Motor neuron (in vitro differentiated cells): ENCODE results near the gene HDAC10. TPM values are rescaled to one million over a fixed set of nuclear protein-coding genes. Genes with fewer than 3 reads are reported as not detected.

Experiments used
- ATAC-seq, 8 experiments: fragments of 200-7000 bp; cut with Tn5 transposase; replicated peaks in 6 of 8; 2 replicates each; pipeline ENCODE4 v1.8.0; 2021; ENCODE audit warnings: mild to moderate bottlenecking in 8 of 8, moderate library complexity in 8 of 8
- H3K27ac ChIP-seq, 2 donors: fragments of 250-450 bp; sonication (Bioruptor Pico); 2 replicates each; pipeline ENCODE4 v1.9.0; 2021; ENCODE audit warnings: antibody characterized with exemption in 2 of 2, mild to moderate bottlenecking in 2 of 2, moderate library complexity in 1 of 2
- H3K4me1 ChIP-seq, 2 donors: fragments of 250-450 bp; sonication (Bioruptor Pico); replicated peaks in 1 of 2; 2 replicates each; pipeline ENCODE4 v1.6.1; 2021; ENCODE audit warnings: antibody characterized with exemption in 2 of 2, mild to moderate bottlenecking in 2 of 2, moderate library complexity in 1 of 2
- H3K4me3 ChIP-seq, 5 donors: fragments of 250-450 bp; sonication (Bioruptor Pico); 2 replicates each; pipeline ENCODE4 v1.9.0; 2021; ENCODE audit warnings: antibody characterized with exemption in 5 of 5, mild to moderate bottlenecking in 5 of 5, moderate library complexity in 4 of 5
- WGBS, 10 experiments: fragments of 450-650 bp; shearing (Covaris generic); methylation state at CpG; one replicate each; pipeline ENCODE4 v1.0.0; 2022; 5-methylcytosine and 5-hydroxymethylcytosine counted together
- in situ Hi-C, 9 experiments: fragments of 400-800 bp; cut with MboI; loops; one replicate each; pipeline ENCODE4 v1.15.0; 2021; ENCODE audit warnings: low sequenced_read_pairs in 9 of 9, low pct_unique_long_range_greater_than_20kb in 2 of 9; ENCODE audit not compliant: unreplicated experiment in 9 of 9
- total RNA-seq, 8 experiments: library from RNA; unstranded; fragments of 300-600 nt; gene quantifications; 2 replicates each; pipeline versions ENCODE4 v1.2.3 to v1.2.4, GENCODE V29; 2022

Gene HDAC10
- total RNA-seq, 8 experiments from 2014 or later, result 9.0 to 46.4 (median 16.2) TPM

DNA sequence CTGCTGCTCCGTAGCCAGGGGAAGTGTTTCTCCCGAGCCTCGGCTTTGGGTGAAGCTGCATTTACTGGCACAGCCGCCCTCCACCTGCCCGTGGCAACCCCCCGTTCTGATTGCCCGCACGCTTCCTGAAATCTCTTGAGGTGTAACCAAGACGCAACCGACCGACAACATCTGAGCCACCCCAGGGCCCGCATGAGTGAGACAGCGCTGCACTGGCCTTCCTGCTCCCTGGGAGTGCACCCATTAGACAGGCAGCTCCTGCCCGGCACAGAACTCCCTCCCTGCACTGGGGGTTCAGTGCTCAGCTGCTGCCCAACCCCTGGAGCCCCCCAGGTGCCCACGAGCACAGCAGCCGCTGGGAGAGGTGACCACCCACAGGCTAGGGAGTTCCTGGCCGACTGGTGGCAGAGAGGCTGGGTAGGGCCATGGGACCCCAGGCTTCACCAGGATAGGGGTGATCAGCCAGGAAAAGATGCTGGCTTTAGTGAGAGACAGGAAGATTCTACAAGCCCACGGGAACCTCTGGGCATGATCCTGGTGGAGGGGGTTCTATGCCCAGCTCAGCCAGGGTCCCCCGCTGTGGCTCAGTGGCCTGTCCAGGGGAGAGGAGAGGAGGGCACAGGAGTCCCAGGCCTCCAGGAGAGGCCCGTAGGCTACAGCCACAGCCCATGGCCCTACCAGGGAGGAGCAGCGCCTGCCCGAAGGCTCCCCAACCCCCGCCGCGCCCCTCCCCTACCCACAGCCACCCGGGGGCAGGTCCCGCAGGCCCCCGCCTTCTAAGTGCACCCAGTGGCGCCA is 41.8 kb upstream of the HDAC10 start:
- in situ Hi-C loops, result no loop called here
- H3K4me3 ChIP-seq, result no peak overlapping the region
- 0 to 100% (median 97%) methylated on average over 1 to 12 of the region's 29 CpGs; no CpG with 5 or more reads in 3 of the 10 experiments for WGBS, 10 experiments
- peak in 3 of 8 experiments; percentile 27 to 42 (median 30) for ATAC-seq
- H3K27ac ChIP-seq, result no peak overlapping the region
- peaks cover 0 to 8% of the 10 kb centered on the region in 2 donors for H3K4me1 ChIP-seq

DNA sequence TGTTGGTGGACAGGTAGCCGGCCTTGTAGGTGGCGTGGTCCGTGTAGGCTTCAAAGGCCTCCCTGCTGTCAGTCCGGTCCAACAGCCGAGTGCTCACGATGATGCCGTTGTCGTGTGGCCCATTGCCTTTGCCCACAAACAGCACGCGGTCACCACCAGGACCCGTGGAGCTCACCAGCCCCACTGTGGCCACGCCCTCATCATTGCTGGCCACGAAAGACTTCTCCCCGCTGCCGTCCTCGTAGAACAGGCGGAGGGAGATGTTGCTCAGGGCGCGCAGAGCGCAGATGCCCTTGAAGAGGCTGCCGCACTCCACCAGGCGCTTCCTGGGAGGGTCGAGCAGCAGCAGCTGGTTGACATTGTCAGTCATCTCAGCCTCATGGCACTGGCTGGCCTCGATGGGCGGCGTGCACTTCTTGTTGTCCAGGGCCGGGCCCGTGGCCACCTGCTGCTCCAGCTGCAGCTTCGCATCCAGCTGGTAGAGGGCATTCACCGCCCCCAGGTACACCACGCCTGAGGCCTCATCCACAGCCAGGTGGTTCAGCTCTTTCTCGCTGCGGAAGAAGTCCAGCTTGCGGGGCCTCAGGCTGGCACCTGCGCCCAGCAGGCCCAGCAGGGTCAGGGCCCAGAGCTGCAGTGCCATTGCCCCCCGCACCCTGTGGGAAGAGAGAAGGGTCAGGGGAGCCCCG is 39.0 kb upstream of the HDAC10 start:
- peaks cover 0 to 8% of the 10 kb centered on the region in 2 donors for H3K4me1 ChIP-seq
- no peak overlapping the region for H3K4me3 ChIP-seq
- in situ Hi-C loops, result no loop called here
- no peak overlapping the region for H3K27ac ChIP-seq
- WGBS, 10 experiments, result 92 to 100% (median 100%) methylated on average over 1 to 20 of the region's 37 CpGs; no CpG with 5 or more reads in 6 of the 10 experiments
- no peak for ATAC-seq

DNA sequence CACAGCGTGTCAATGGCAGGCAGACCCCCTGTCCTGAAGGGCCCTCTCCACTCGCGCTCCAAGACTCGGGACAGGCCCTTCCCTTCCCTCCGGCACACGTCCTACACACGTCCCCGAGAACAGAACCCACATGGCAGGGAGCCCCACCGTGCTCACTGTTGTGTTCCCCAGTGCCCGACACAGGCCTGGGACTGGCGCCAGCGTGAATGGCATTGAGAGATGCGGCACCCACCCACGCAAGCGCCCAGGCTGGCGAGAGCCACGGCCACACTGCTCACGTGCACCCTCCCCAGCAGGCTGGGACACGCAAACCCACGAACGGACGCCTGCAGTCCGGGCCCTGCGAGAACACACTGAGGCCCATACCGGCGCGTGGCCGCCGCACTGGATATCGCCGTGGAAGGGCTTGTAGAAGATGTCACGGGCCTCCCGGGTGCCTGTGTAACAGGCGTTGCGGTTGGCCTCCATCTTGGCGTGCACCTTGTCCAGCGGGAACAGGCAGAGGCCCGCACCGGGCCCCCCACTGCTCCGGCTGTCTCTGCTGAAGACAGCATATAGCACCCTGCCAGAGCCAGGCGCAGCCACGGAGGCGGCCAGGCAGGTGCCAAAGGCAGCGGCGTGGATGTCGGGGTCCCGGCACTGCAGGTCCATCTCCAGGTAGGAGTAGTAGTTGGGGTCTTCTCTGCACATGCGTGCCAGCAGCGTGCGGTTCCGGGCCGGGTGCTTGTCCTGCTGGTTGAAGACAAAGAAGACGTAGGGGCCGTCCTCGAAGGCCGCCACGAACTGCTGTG is 38.3 kb upstream of the HDAC10 start:
- no peak for ATAC-seq
- WGBS, 10 experiments, result 80 to 90% methylated on average over 6 to 9 of the region's 57 CpGs; no CpG with 5 or more reads in 8 of the 10 experiments
- in situ Hi-C loops, result no loop called here
- no peak overlapping the region for H3K27ac ChIP-seq
- peaks cover 0 to 8% of the 10 kb centered on the region in 2 donors for H3K4me1 ChIP-seq
- no peak overlapping the region for H3K4me3 ChIP-seq

DNA sequence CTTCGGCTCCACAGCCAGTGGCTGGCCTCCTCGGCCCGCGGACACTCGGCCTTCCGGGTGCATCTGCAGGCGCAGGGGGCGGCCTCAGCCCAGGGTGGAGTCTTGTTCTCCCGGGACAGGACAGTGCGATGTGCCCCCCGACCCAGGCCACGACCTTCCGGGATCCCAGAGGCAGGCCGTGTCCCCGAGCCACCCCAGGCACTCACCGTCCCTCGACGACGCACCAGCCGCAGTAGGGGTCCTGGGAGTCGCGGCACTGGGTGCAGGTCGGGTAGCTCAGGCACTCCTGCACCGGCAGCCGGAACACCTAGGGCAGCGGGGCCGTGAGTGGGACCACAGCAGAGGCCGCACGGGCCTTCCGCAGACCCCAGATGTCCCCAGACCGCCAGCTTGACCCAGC is 36.7 kb upstream of the HDAC10 start:
- in situ Hi-C loops, result no loop called here
- H3K4me1 ChIP-seq, result peaks cover 0 to under 1% of the 10 kb centered on the region in 2 donors
- H3K27ac ChIP-seq, result no peak overlapping the region
- no peak for ATAC-seq
- WGBS, 10 experiments, result 90 to 100% (median 90%) methylated on average over 2 of the region's 31 CpGs; no CpG with 5 or more reads in 7 of the 10 experiments
- no peak overlapping the region for H3K4me3 ChIP-seq

DNA sequence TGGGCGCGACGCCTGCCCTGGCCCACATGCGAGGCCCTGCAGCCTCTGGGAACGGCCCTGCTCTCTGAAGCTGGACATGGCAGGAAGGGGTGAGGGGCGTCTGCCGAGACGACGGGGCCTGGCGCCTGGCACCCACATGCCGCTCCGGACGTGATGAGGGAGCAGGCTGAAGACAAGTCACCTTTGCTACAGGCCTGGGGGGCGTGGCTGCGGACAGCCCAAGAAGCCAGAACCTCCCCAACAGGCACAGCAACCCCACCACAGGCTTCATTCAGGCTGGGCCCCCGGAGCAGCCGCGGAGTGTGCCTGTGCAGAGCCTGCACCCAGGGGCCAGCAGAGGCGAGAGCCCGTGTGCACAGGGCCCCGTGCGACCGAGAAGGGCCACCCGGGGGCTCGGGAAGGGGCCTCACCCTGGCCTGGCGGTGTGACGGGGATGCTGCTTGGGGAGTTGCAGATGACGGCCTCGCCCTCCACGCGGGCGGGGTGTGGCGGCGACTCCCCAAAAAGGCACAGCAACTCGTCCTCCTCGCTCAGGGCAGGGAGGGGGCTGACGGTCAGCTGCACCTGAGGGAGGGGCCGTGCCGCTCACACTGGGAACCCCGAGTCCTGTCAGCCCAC is 35.7 kb upstream of the HDAC10 start:
- ATAC-seq, result no peak
- WGBS, 10 experiments, result 80 to 98% (median 94%) methylated on average over 2 to 11 of the region's 40 CpGs; no CpG with 5 or more reads in 7 of the 10 experiments
- no peak overlapping the region for H3K4me3 ChIP-seq
- no peaks in the 10 kb centered on the region for H3K4me1 ChIP-seq
- no peak overlapping the region for H3K27ac ChIP-seq
- in situ Hi-C loops, result no loop called here

DNA sequence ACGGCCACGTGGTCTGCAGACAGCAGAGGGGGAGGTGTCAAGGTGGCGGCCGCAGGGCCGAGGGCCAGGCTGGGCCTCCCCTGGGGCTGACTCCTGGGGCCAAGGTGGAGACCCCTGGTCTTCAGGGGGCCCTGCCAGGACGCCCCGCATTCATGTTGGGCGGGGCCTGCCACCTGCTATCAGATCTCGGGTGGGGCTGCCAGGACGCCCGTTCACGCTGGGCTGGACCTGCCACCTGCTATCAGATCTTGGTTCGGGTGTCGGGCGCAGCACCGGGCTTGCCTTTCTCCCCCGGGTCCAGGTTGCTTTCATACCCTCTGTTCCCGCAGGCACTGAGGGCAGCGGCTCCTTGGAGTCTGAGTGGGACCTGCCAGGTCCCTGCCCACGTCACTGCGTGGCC is 35.2 kb upstream of the HDAC10 start:
- H3K27ac ChIP-seq, result no peak overlapping the region
- no peak for ATAC-seq
- no peaks in the 10 kb centered on the region for H3K4me1 ChIP-seq
- H3K4me3 ChIP-seq, result no peak overlapping the region
- in situ Hi-C loops, result no loop called here
- 100% methylated on average over 2 of the region's 21 CpGs; no CpG with 5 or more reads in 9 of the 10 experiments for WGBS, 10 experiments

DNA sequence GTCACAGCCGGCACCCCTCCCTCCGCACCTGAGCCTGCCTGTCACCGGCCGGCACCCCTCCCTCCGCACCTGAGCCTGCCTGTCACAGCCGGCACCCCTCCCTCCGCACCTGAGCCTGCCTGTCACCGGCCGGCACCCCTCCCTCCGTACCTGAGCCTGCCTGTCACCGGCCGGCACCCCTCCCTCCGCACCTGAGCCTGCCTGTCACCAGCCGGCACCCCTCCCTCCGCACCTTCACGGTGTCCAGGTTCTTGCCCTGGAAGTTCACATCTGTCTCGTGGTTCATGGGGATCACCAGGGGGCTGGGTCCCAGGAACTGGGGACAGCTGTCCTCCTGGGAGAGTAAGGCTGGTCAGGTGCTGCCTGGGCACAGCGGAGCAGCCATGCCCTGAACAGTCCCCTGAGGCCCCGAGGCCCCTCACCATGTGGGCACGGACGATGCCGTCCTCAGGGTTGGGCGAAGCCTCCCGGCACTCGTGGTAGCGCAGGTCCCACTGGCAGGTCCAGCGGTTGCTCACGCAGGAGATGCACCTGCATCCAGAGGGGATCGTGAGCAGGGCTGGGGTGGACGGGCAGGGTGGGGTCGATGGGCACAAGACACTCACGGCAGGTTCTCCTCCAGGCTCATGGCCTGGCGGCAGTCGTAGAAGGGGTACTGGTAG is 34.6 kb upstream of the HDAC10 start:
- WGBS, 10 experiments, result 90 to 100% (median 96%) methylated on average over 3 to 5 of the region's 34 CpGs; no CpG with 5 or more reads in 7 of the 10 experiments
- in situ Hi-C loops, result no loop called here
- H3K27ac ChIP-seq, result no peak overlapping the region
- ATAC-seq, result no peak
- no peak overlapping the region for H3K4me3 ChIP-seq
- H3K4me1 ChIP-seq, result no peaks in the 10 kb centered on the region

DNA sequence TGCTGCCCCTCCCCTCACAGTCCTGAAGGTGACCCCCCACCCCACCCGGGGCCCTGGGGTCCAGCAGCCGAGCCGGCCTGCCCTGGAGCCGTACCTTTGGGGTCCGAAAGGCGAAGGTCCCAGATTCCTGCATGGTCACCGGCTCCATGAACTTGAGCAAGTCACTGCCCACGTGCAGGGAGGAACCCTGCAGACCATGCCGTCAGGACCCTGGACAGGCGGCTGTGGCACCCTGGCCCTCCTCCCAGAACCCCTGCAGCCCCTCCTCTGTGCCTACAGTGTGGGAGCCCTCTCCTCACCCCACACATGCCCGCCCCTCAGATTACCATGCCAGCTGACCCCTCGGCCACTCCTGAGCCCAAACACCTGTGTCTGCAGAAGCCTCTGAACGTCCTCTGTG is 33.4 kb upstream of the HDAC10 start:
- no CpG with 5 or more reads among the region's 13 CpGs for WGBS, 10 experiments
- H3K4me3 ChIP-seq, result no peak overlapping the region
- no peak for ATAC-seq
- H3K4me1 ChIP-seq, result no peaks in the 10 kb centered on the region
- in situ Hi-C loops, result no loop called here
- no peak overlapping the region for H3K27ac ChIP-seq

DNA sequence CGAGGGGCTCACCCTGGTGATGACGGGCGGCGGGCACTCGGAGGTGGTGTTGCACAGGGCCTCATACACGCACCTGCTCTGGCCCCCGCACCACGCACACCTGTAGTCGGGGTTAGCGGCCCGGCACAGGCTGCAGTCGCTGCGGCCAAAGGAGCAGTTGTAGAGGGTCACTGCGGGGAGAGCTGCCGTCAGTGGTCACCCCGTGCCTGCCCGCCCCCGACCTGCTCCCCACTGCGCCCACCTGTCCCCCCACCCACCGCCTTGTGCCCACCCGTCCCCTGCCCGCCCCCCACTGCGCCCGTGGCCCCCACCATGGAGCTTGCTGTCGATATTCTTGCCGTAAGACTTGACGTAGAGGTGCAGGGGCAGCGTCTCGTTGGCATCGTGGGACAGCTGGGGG is 32.8 kb upstream of the HDAC10 start:
- Histone ChIP-seq H3K4me1 (no peaks in the 10 kb centered on the region), H3K27ac (no peak overlapping the region), H3K4me3 (no peak overlapping the region)
- in situ Hi-C loops, result no loop called here
- ATAC-seq, result no peak
- no CpG with 5 or more reads among the region's 30 CpGs for WGBS, 10 experiments

DNA sequence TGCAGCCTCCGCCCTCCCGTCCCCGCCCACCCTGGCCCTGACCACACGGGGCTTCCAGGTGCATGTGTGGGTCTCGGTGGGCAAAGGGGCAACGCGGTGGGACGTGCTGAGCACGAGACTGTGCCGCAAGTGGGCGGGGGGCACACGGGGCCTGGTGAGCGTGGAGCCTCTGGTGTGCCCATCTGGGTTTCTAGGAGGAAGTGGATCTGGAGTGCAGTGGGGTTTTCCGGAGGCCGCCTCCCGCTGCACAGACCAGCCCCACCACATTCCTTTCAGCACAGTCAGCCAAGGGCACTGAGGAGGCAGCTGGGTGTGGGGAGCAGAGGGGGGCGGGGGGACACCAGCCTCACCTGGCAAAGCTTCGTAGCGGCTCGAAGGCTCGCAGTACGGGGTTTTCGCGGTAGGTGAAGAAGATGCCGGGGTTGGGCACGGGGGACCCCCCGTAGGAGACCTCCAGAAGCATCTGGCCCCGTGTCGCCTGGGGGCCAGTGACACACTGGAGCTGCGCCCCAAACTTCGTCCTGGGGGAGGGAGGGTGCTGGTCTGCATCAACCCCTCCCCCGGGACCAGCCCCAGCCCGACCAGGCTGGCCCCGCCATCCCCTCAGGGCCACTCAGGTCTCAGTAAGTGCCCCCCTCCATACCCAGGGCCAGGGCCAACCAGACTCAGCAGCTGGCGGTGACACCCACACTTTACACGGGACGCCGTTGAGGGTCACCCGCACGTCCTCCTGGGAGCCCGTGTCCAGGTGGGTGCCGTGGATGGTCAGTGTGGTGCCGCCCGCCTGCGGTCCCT is 31.5 kb upstream of the HDAC10 start:
- Histone ChIP-seq H3K4me3 (no peak overlapping the region), H3K4me1 (no peaks in the 10 kb centered on the region), H3K27ac (no peak overlapping the region)
- ATAC-seq, result peak in 2 of 8 experiments; percentile 29 to 61
- no CpG with 5 or more reads among the region's 45 CpGs for WGBS, 10 experiments
- in situ Hi-C loops, result no loop called here

DNA sequence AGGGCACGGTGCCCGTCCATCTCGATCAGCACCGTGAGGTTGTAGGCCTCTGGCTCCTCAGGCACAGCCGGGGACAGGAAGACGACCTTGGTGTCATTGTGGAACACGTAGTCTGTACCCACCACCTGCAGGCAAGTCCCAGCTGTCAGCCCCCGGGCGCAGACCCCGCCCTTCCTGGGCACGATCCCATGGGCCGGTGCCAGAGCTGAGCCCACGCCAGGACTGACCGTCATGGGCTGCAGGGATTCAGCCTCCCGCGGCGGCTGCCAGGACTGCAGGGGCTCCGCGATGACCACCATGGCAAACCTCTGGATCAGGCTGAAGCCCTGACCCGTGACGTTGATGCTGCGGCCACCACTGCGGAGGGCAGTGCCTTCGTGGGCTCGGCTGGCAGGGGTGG is 30.9 kb upstream of the HDAC10 start:
- in situ Hi-C loops, result no loop called here
- H3K27ac ChIP-seq, result no peak overlapping the region
- no peak for ATAC-seq
- no peak overlapping the region for H3K4me3 ChIP-seq
- no peaks in the 10 kb centered on the region for H3K4me1 ChIP-seq
- WGBS, 10 experiments, result 56% methylated on average over 4 of the region's 25 CpGs; no CpG with 5 or more reads in 9 of the 10 experiments

DNA sequence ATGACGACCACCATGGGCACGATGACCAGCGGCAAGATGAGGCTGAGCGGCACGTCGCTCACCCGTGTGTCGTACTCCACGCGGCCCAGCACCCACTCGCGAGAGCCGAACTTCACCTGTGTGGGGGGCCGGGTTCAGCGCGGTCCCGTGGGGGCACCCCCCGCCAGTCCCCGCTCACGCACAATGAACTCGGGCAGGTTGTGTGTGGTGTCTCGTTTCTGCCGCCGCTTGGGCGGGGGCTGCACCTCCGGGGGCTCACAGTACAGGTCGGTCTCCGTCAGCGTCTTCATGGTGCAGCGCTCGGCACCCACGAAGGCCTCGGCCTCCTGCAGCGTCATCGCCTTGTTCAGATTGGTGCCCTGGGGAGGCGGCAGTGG is 30.3 kb upstream of the HDAC10 start:
- WGBS, 10 experiments, result 93 to 100% (median 100%) methylated on average over 2 to 11 of the region's 36 CpGs; no CpG with 5 or more reads in 7 of the 10 experiments
- ATAC-seq, result no peak
- in situ Hi-C loops, result no loop called here

More for the DNA sequence above, 30.3 kb upstream of the HDAC10 start:
- Histone ChIP-seq H3K4me1 (no peaks in the 10 kb centered on the region), H3K4me3 (no peak overlapping the region), H3K27ac (no peak overlapping the region)
